Keratinocyte (primary cell): ENCODE data around the gene OLFML2B. TPM values are rescaled to one million over a fixed set of nuclear protein-coding genes. Genes with fewer than 3 reads are reported as not detected.

ENCODE experiments used
- DNase-seq: peaks from one replicate; pipeline ENCODE4 v3.0.0-alpha.2; 2011; ENCODE audit warnings: low read depth, missing footprints, low spot score
- FAIRE-seq: peaks from 2 replicates; lab custom pipeline; 2011; peaks lifted over from hg19 to GRCh38; lab: Jason Lieb, UNC
- H2AFZ ChIP-seq: 2 replicates; pipeline ENCODE4 v1.6.0; 2012; ENCODE audit warnings: low read length, control low read depth, inconsistent platforms; ENCODE audit not compliant: control insufficient read depth
- H3K27ac ChIP-seq: 2 replicates; pipeline ENCODE4 v1.5.1; 2011; ENCODE audit warnings: low read length; ENCODE audit not compliant: control insufficient read depth, insufficient read depth
- H3K27me3 ChIP-seq: 3 replicates; pipeline ENCODE4 v1.6.0; 2011; ENCODE audit warnings: low read length; ENCODE audit not compliant: control insufficient read depth, insufficient read depth; ENCODE audit errors: extremely low read depth
- H3K36me3 ChIP-seq, 2 experiments: 2 replicates in 1 of 2; 3 replicates in 1 of 2; pipeline ENCODE4 v1.5.1; 2011; ENCODE audit warnings: low read length in 2 of 2, mild to moderate bottlenecking in 1 of 2; ENCODE audit not compliant: control insufficient read depth in 2 of 2, insufficient read depth in 2 of 2; ENCODE audit errors: extremely low read depth in 1 of 2
- H3K4me1 ChIP-seq: 3 replicates; pipeline ENCODE4 v1.5.1; 2011; ENCODE audit warnings: low read length; ENCODE audit not compliant: control insufficient read depth, insufficient read depth; ENCODE audit errors: extremely low read depth
- H3K4me2 ChIP-seq: 3 replicates; pipeline ENCODE4 v1.6.0; 2011; ENCODE audit warnings: low read depth, low read length; ENCODE audit not compliant: control insufficient read depth, insufficient read depth; ENCODE audit errors: extremely low read depth
- H3K4me3 ChIP-seq, 3 experiments: fragments of 200-600 bp in 1 of 3; sonication (generic) in 1 of 3; 2 replicates in 2 of 3; 3 replicates in 1 of 3; pipeline ENCODE4 v1.5.1; 2011 to 2016; ENCODE audit warnings: low read length in 3 of 3, mild to moderate bottlenecking in 3 of 3, control low read depth in 2 of 3, inconsistent platforms in 1 of 3, low read depth in 1 of 3, mixed read lengths in 1 of 3, mixed run types in 1 of 3, moderate library complexity in 1 of 3; ENCODE audit not compliant: control insufficient read depth in 2 of 3, insufficient read depth in 2 of 3; ENCODE audit errors: extremely low read depth in 1 of 3
- H3K79me2 ChIP-seq: 2 replicates; pipeline ENCODE4 v1.6.0; 2012; ENCODE audit warnings: low read length; ENCODE audit not compliant: control insufficient read depth, insufficient read depth
- H3K9ac ChIP-seq: 3 replicates; pipeline ENCODE4 v1.6.0; 2011; ENCODE audit warnings: low read length; ENCODE audit not compliant: control insufficient read depth, insufficient read depth; ENCODE audit errors: extremely low read depth
- H3K9me1 ChIP-seq: 3 replicates; pipeline ENCODE4 v1.6.0; 2011; ENCODE audit warnings: low read length; ENCODE audit not compliant: control insufficient read depth, insufficient read depth; ENCODE audit errors: extremely low read depth
- H3K9me3 ChIP-seq: 2 replicates; pipeline ENCODE4 v1.5.1; 2012; ENCODE audit warnings: low read depth, low read length; ENCODE audit not compliant: control insufficient read depth
- H4K20me1 ChIP-seq: 3 replicates; pipeline ENCODE4 v1.6.0; 2011; ENCODE audit warnings: low read length; ENCODE audit not compliant: control insufficient read depth, insufficient read depth; ENCODE audit errors: extremely low read depth
- CTCF ChIP-seq, 3 experiments: IDR thresholded peaks in 1 of 3; conservative IDR thresholded peaks in 1 of 3; optimal IDR thresholded peaks in 1 of 3; 2 replicates in 2 of 3; 3 replicates in 1 of 3; pipeline versions ENCODE3 to v1.5.1; 2011; ENCODE audit warnings: low read length in 3 of 3, mild to moderate bottlenecking in 3 of 3, moderate library complexity in 2 of 3, control low read depth in 1 of 3, inconsistent platforms in 1 of 3; ENCODE audit not compliant: insufficient read depth in 2 of 3; ENCODE audit errors: extremely low read depth in 1 of 3
- EZH2 ChIP-seq: IDR thresholded peaks from one replicate; pipeline ENCODE4 v1.6.1; 2012; ENCODE audit warnings: inconsistent platforms, mild to moderate bottlenecking, low read length, moderate library complexity
- dilution Hi-C: fragments of 300-500 bp; cut with MboI; formaldehyde crosslinking; loops from one replicate; pipeline ENCODE4 v1.7.0; 2020; ENCODE audit warnings: low sequenced_read_pairs; ENCODE audit not compliant: extremely low pct_ligation_motif_present
- polyA plus RNA-seq, 5 experiments: library from polyadenylated mRNA; depleted of rRNA in 3 of 5; stranded (reverse) in 3 of 5; stranded (forward) in 1 of 5; unstranded in 1 of 5; fragments of >200 nt; gene quantifications; 1 replicate in 1 of 5; 2 replicates in 3 of 5; 3 replicates in 1 of 5; pipeline versions ENCODE4 v1.2.1 to v1.2.3, GENCODE V29; 2011 to 2012; ENCODE audit warnings: missing spikeins in 2 of 5, low read depth in 1 of 5, low replicate concordance in 1 of 5

The OLFML2B gene
- polyA plus RNA-seq, 1 donor (not counting 4 experiments of a cell fraction or from before 2014, with no cell fraction given): not detected

GRCh38 chr1:161998811-161999210, 24.9 kb downstream of the OLFML2B start:
- Histone ChIP-seq H4K20me1 (no peaks in the 10 kb centered on the region), H3K9ac (no peak overlapping the region), H3K4me1 (peaks cover 5% of the 10 kb centered on the region), H3K4me2 (no peak overlapping the region), H3K27me3 (peaks cover 77% of the 10 kb centered on the region), H3K36me3 (no peaks in the 10 kb centered on the region), H3K9me3 (no peaks in the 10 kb centered on the region), H3K9me1 (no peaks in the 10 kb centered on the region), H2AFZ (no peak overlapping the region), H3K4me3 (no peak overlapping the region), H3K27ac (no peak overlapping the region), H3K79me2 (no peaks in the 10 kb centered on the region)
- no peak for TF ChIP-seq EZH2
- no peak for TF ChIP-seq CTCF (optimal IDR thresholded peaks at IDR 0.05 in 1 of 3, IDR thresholded peaks at IDR 0.05 in 1 of 3, conservative IDR thresholded peaks at IDR 0.05 in 1 of 3; ENCODE audit: extremely low read depth in 1 of 3, insufficient read depth in 2 of 3, low read length in 3 of 3)
- FAIRE-seq: no peak
- dilution Hi-C loops: no loop called here
- DNase-seq: no peak

GRCh38 chr1:161997152-161997551, 26.5 kb downstream of the OLFML2B start:
- H3K4me1 ChIP-seq: no peaks in the 10 kb centered on the region
- no peak overlapping the region for H3K9ac ChIP-seq
- H3K27ac ChIP-seq: no peak overlapping the region
- peaks cover 74% of the 10 kb centered on the region for H3K27me3 ChIP-seq
- no peak overlapping the region for H2AFZ ChIP-seq
- dilution Hi-C loops: no loop called here
- no peak for DNase-seq
- no peaks in the 10 kb centered on the region for H3K9me1 ChIP-seq
- H3K4me3 ChIP-seq: no peak overlapping the region
- H3K4me2 ChIP-seq: no peak overlapping the region
- H3K9me3 ChIP-seq: no peaks in the 10 kb centered on the region
- H4K20me1 ChIP-seq: no peaks in the 10 kb centered on the region
- FAIRE-seq: no peak
- H3K79me2 ChIP-seq: no peaks in the 10 kb centered on the region
- TF ChIP-seq EZH2: no peak
- no peak for TF ChIP-seq CTCF (optimal IDR thresholded peaks at IDR 0.05 in 1 of 3, IDR thresholded peaks at IDR 0.05 in 1 of 3, conservative IDR thresholded peaks at IDR 0.05 in 1 of 3; ENCODE audit: extremely low read depth in 1 of 3, insufficient read depth in 2 of 3, low read length in 3 of 3)
- H3K36me3 ChIP-seq: no peaks in the 10 kb centered on the region
